Cardiac ventricle fibroblast (primary cell): ENCODE results near the gene GPR89B. TPM values are rescaled to one million over a fixed set of nuclear protein-coding genes. Genes with fewer than 3 reads are reported as not detected.

Source experiments
- total RNA-seq: library from RNA; depleted of rRNA; stranded (reverse); fragments of >200 nt; gene quantifications from 2 replicates; pipeline ENCODE4 v1.2.3, GENCODE V29; 2015

Gene GPR89B
- 6.9 and 10.5 TPM in 2 replicates for total RNA-seq

GRCh38 chr1:147928236-147929132, at the start of gene GPR89B:
Gene GPR89B, plus strand, starts transcription at chr1:147928420. Its CDS starts 117 bp downstream, at chr1:147928537.

GRCh38 chr1:147902253-147902845, 25.9 kb upstream of the GPR89B start, which contains the start of gene GJA8:
Gene GJA8, plus strand, starts transcription at chr1:147902795. Its CDS starts 5,161 bp downstream, at chr1:147907956.

Other genes starting within 250 kb of the GPR89B start
- not detected in 2 replicates for gene GJA5, start 167.8 kb upstream of the GPR89B start, total RNA-seq
- gene GJA8, start 25.6 kb upstream of the GPR89B start, total RNA-seq, result not detected in 2 replicates
- gene NBPF11, start 223.9 kb downstream of the GPR89B start, total RNA-seq, result 2.4 and 4.3 TPM in 2 replicates